Fibroblast of mammary gland (primary cell): ENCODE measurements around the gene CTNS.
A peak's percentile ranks its signal among the peaks of the same experiment; 100 is the strongest.

ENCODE experiments used
- DNase-seq: peaks from one replicate; pipeline ENCODE4 v3.0.0-alpha.2; 2010; ENCODE audit warnings: low read depth
- H3K4me3 ChIP-seq: 2 replicates; pipeline ENCODE4 v1.5.1; 2011; ENCODE audit warnings: low read depth, mild to moderate bottlenecking, low read length, moderate library complexity; ENCODE audit not compliant: control insufficient read depth
- TF ChIP-seq, protein P1 (sequence below): conservative IDR thresholded peaks from 2 replicates; pipeline ENCODE4 v1.5.1; 2011; ENCODE audit warnings: low read depth, low read length, inconsistent platforms; ENCODE audit not compliant: control insufficient read depth, insufficient read depth

CTNS gene

DNA sequence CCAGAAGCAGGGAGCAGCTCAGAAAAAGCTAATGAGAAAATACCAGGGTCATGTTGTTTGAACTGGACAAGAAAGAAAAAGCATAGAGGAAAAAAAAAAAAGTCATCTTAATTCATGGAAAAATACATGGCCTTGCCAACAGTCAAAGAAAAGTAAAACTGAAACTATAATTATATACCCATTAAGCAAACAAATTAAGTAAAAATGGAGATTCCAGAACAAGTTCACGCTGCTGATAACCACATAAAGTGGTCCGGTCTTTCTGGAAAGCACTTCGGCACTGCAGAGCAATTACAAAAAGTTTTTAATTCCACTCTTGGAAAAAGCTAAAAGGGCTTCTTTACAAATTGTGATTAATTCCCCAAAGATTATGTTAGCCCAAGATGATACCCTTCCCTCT lies 71.8 kb downstream of the CTNS start:
- no peak overlapping the region for H3K4me3 ChIP-seq
- TF ChIP-seq, protein P1, sequence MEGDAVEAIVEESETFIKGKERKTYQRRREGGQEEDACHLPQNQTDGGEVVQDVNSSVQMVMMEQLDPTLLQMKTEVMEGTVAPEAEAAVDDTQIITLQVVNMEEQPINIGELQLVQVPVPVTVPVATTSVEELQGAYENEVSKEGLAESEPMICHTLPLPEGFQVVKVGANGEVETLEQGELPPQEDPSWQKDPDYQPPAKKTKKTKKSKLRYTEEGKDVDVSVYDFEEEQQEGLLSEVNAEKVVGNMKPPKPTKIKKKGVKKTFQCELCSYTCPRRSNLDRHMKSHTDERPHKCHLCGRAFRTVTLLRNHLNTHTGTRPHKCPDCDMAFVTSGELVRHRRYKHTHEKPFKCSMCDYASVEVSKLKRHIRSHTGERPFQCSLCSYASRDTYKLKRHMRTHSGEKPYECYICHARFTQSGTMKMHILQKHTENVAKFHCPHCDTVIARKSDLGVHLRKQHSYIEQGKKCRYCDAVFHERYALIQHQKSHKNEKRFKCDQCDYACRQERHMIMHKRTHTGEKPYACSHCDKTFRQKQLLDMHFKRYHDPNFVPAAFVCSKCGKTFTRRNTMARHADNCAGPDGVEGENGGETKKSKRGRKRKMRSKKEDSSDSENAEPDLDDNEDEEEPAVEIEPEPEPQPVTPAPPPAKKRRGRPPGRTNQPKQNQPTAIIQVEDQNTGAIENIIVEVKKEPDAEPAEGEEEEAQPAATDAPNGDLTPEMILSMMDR = no peak
- no peak for DNase-seq

DNA sequence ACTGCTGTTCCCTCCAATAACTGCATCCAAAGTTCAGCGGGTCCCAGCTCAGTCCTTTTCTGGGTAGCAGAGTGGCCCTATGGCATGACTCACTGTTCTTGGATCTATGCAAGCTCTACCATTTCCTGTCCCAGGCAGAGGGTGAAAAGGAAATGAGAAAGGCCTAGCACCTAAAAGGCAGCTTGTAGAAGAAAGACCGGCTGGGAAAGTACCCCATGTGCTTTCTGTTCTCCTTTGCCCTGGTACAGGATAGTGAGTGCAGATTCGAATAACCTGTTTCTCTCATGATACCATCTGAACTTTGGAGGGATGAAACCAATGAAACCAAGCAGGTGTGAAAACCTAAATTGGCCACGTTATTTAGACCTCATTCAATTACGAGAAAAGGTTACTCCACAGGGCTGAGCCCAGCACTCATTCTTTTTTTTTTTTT lies 74.4 kb downstream of the CTNS start:
- peak; percentile 64 for DNase-seq
- H3K4me3 ChIP-seq = no peak overlapping the region
- TF ChIP-seq, protein P1 = no peak
